Activated naive CD4-positive, alpha-beta T cell treated with anti-CD3 and anti-CD28 coated beads, Interleukin-2, amount 50 U/mL, for 16 hours (primary cell): Measurements from ENCODE around the gene SASH3.

ENCODE experiments used
- DNase-seq: peaks from one replicate; pipeline ENCODE4 v3.0.0-alpha.2; 2020

Gene SASH3

DNA sequence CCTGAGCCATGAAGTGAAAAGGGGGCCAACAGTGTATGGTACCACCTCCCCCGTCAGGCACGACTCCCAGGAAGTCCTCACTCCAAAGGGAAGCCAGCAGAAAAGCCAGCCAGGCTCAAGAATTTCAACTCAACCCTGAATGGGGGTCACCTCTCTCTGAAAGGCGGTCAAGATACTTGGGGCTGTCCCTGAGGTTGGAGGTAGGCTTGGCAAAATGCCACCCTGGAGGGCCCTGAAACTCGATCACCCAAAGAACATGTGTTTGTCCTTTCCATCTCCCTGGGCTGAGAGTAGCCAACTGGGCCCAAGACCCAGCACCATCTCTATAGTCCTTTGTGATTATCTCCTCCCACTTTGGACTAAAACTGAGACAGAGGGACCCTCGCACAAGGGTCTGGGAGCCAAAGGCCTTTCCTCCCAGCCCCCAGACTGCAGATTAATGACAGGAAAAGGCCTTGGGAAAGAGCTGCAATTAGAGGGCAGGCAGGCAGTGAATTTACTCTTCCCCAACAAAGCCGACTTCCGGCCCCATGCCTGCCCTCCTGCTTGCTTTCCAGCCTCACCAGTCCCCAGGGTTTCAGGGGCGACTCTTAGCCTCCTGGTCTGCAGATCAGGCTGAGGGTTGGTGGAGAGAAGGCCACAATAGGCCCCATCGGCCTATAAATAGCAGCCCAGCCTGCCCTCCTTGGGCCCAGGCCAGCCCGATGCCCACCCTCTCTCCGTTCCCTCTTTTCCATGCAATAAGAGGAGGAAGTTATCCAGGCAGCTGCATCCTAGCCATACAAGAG is 5.6 kb downstream of the SASH3 start:
- no peak for DNase-seq

GRCh38 chrX:129786210-129786651 is 6.5 kb downstream of the SASH3 start:
- no peak for DNase-seq

DNA sequence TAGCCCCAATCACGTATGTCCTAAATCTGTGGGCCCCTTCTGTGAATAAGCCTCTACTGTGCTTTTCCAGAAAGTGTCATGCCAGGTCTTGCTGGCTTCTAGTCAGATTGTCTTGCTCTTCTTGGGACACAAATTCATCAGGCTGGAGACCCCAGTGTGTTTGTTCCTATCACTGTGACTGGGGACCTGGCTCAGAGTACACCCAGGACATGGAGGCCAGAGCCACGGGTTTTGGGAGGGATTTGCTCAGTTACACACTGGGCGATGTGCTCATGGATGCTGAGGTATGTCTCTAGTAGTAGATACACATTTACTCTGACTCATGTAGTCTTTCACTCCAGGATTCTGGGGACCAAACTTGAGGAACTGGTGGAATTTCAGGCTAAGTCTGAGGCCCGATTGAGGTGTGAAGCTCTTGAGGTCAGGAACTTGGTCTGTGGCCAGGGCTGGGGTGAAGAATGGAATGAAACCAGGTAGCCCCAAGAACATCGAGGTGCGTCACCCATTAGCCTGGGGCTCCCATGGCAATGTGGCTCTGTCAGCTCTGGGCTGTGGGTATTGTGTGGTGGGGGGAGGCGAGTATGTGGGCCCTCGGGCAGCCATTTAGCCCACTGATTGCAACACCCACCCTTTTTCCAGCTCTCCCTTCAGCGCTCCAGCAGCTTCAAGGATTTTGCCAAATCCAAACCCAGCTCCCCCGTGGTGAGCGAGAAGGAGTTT is 7.7 kb downstream of the SASH3 start:
- no peak for DNase-seq

- DNase-seq: no peak
Measured at GRCh38 chrX:129788527-129788926, 8.8 kb downstream of the SASH3 start.

DNA sequence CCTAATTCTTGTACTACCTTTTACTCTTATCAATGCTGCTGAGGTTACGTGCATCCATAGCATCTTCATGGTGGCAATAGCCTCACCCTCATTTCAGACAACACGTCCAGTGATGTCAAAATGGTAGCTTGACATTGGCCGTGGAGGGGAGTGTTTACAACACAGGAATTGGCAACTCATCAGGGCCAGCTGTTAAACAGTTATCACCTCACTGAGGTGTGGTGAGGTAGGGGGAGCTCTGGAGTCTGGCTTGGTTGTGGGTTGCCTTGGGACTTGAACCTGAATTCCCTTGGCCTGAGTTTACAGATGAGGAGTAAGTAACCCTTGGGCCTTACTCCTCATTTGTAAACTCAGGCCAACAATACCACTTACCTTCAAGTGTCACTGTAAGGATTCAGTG is 10.4 kb downstream of the SASH3 start:
- DNase-seq: no peak

DNA sequence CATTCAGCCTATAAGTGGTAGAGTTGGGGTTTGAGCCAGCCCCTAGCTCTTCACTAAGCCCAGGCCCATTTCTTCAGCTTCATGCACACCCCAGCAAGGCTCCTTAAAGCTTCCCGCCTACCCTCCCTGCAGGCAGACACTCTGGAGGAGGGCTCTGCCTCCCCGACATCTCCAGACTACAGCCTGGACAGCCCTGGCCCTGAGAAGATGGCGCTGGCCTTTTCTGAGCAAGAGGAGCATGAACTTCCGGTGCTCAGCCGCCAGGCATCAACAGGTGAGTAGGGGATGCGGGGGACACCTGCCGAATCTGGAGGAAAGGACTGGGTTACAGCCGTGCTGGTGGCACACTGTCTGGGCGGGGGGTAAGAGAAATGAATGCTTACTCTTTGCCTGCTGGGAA is 11.1 kb downstream of the SASH3 start:
- no peak for DNase-seq

GRCh38 chrX:129791336-129791735 is 11.6 kb downstream of the SASH3 start:
- no peak for DNase-seq

- no peak for DNase-seq
Measured at GRCh38 chrX:129791961-129792570, 12.3 kb downstream of the SASH3 start.

DNA sequence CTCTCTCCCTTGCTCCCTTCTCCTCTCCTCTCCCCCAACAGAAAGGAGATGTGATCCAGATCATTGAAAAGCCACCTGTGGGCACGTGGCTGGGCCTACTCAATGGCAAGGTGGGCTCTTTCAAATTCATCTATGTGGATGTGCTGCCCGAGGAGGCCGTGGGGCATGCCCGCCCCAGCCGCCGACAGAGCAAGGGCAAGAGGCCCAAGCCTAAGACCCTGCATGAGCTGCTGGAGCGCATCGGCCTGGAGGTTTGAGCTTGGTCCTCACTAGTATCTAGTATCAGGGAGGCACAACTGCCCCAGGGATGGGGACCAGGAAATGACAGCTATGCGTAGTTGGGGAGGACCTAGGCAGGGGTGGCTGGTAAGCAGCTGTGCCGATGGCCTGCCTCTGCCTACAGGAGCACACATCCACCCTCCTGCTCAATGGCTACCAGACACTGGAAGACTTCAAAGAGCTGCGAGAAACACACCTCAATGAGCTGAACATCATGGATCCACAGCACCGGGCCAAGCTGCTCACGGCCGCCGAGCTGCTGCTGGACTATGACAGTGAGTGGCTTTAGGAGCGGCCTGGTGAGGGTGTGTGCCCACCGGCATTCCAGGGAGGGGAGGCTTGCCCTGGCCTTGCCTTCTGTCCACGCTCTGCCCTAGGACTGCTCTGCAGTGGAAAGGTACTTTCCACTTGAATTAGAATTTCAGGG is 13.0 kb downstream of the SASH3 start:
- DNase-seq: no peak

DNA sequence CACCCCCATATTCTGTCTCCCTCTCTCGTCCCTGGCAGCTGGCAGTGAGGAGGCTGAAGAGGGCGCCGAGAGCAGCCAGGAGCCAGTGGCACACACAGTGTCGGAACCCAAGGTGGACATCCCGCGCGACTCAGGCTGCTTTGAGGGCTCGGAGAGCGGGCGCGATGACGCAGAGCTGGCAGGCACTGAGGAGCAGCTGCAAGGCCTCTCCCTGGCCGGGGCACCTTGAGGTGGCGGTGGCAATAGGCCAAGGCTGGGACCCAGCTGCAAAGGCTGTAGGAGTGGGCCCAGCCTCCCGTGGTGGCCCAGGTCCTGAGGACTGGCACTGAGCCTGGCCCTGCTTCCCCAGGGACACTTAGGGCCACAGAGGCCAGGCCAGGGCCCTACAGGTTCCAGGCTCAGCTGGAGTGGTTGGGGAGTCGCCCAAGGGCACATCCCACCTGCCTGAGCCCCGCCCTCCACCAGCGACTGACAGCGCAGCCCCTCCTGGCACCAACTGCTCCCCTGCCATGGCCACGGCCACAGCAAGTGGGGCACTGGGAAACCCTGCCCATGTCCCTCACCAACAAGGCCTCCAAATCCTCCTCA is 13.9 kb downstream of the SASH3 start:
- DNase-seq: no peak

GRCh38 chrX:129795584-129795983 is 15.8 kb downstream of the SASH3 start:
- DNase-seq: no peak

GRCh38 chrX:129797251-129797906 is 17.6 kb downstream of the SASH3 start:
- no peak for DNase-seq

DNA sequence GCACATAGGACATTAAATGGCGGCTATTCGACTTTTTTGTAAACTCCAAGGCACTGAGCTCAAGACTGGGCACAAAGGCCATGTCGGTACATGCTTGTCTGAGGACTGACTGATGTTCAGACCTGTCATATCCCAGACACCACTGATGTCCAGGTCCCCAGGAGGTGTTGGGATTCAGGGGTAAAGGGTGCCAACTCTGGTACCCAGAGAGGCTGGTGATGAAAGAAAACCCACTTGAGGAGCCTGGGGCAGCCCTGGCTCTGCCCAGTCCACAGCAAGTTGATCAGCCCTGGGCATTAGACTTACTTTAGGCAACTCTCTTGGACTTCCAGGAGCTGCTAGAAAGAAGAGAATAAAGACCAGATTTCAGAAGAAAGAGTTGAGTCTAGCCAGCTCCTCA is 18.7 kb downstream of the SASH3 start:
- no peak for DNase-seq

- DNase-seq: peak; percentile 46
Measured at GRCh38 chrX:129798888-129799287, 19.1 kb downstream of the SASH3 start.

DNA sequence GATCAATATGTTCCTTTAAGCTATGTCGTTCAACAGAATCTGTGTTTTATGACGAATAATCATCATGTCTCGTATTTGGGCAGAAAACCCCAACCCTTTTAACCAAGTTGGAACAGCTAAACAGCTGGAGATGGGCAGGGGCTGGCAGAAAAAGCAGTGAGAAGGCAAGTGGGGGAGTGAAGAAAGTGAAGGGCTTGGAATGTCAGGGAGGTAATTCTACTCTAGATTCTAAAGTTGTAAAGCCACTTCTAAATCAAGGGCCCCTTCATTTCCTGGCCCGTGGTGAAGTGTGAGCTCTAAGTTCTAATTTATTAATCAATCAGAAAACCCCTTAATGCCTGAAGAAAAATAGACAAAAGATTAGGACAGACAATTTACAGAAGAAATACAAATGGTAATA is 20.4 kb downstream of the SASH3 start:
- DNase-seq: no peak

DNA sequence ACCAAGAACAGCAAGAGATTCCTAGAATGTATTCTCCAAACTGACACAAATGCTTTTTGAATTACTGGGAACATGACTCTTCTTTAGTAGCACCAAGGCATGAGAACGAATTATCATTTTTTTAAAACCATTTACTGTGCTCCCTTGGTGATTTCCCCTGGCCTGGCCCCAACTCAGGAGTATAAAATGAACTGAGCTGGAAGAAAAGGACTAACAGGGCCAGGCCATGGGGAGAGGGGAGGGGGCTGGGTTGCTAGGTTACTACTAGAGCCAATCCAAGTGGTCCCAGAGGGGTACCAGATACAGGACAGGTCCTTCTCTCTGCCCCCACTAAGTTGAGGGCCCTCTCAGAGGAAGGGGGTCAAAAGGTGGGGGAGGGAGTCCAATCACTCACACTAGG is 23.1 kb downstream of the SASH3 start:
- no peak for DNase-seq

DNA sequence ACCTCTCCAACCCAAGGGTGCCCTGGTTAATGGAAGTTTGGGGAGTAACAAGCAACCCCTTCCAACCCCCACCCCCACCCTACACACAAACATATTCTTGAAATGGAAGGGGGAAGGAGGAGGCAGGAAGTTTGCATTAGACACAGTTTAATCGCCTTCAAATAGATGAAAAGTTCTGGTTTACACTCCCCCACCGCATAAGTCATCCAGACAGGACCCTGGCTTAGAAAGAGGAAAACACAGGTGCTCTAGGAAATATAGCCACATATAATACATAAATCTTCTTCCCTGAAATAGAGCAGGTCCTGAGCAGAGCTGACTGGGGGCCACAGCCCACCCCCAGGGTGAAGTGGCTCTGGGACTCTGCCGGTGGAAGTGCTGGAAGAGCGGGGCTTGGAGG is 25.1 kb downstream of the SASH3 start:
- DNase-seq: no peak

- no peak for DNase-seq
Measured at GRCh38 chrX:129808158-129808828, 28.5 kb downstream of the SASH3 start.

DNA sequence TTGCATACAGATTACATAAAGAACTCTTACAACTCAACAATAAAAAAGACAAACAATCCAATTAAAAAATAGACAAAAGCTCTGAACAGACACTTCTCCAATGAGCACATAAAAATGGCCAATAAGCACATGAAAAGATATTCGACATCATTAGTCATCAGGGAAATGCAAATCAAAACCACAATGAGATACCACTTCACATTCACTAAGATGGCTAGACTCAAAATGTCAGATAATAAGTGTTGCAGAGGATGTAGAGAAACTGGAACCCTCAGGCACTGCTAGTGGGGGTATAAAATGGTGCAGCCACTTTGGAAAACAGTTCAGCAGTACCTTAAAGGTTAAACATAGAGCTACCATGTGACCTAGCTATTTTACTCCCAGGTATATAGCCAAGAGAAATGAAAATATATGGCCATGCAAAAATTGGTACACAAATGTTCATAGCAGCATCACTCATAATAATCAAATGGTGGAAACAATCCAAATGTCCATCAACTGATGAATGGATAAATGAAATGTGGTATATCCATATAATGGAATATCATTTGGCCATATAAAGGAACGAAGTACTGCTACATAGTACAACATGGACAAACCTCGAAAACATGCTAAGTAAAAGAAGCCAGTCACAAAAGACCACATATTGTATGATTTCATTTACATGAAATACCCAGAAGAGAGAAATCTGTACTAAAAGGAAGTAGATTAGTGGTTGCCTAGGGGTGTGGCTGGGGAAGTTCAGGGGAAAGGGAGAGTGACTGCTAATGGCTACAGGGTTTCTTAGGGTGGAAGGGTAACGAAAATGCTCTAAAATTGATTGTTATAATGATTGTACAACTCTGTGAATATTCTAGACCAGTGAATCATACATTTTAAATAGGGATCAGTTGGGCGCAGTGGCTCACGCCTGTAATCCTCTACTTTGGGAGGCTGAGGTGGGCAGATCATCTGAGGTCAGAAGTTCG is 29.4 kb downstream of the SASH3 start:
- no peak for DNase-seq

- no peak for DNase-seq
Measured at GRCh38 chrX:129813662-129814368, 34.1 kb downstream of the SASH3 start.
